ENCODE results near the gene DSE.
"Not testable (repeated sequence)": the region's sequence is repeated elsewhere in the genome, so short reads cannot be mapped to it uniquely, and the experiment has no call there.

DSE gene

GRCh38 chr6:116370760-116371119 lies at the start of gene DSE:
Gene DSE (plus strand): TSS chr6:116370947. CDS start chr6:116399251, 28,304 bp downstream.
- peak; percentile 36 for DNase-seq (ENCODE audit: low read depth)

DNA sequence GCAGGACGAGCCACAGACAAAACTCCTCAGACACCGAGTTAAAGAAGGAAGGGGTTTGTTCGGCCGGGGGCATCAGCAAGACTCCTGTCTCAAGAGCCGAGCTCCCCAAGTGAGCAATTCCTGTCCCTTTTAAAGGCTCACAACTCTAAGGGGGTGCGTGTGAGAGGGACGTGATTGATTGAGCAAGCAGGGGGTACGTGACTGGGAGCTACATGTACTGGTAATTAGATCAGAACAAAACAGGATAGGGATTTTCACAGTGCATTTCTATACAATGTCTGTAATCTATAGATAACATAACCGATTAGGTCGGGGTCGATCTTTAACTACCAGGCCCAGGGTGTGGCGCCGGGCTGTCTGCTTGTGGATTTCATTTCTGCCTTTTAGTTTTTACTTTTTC lies 48.8 kb upstream of the DSE start:
- not testable (repeated sequence) for DNase-seq (ENCODE audit: low read depth)

DNA sequence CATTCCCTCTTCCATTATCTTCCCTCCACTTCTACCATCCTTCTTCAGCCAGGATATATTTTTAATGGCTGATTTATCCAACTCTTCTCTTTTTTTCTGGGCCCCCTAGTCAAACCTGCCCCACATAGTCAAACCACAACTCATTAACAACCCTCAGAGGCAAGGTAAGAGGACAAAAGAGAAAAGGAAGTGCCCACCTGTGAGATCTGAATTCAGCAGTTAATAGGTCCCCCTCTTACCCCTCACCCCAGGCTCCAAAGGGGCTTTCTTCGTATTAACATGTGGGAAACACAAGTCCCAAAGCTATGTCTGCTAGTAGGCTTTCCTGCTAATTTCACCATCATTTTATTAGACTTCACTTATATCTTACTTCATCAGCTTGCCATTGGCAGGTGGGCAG lies 46.9 kb upstream of the DSE start:
- DNase-seq (ENCODE audit: low read depth): no peak

GRCh38 chr6:116325634-116326132 lies 45.1 kb upstream of the DSE start:
- not testable (repeated sequence) for DNase-seq (ENCODE audit: low read depth)

- no peak for DNase-seq (ENCODE audit: low read depth)
These were observed 44.5 kb upstream of the DSE start for GRCh38 chr6:116326181-116326671.

DNA sequence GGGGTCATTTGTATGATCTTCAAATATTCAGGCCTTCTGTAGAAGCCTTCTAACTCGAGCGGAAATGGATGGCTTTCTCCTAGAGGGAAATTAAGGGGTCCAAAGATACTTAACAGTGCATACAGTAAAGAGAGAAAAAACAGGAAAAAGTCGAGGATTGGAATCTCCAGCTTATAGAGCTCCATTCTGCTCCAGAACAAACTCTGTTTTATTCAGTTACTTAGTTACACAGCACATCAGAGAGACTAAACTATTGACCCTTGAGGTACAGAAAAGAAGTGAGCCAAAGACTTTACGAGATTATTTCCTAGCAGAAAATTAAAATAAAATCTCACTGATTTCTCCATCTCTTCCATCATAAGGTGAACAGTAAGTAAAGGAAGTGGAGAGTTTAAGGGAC lies 43.8 kb upstream of the DSE start:
- no peak for DNase-seq (ENCODE audit: low read depth)

DNA sequence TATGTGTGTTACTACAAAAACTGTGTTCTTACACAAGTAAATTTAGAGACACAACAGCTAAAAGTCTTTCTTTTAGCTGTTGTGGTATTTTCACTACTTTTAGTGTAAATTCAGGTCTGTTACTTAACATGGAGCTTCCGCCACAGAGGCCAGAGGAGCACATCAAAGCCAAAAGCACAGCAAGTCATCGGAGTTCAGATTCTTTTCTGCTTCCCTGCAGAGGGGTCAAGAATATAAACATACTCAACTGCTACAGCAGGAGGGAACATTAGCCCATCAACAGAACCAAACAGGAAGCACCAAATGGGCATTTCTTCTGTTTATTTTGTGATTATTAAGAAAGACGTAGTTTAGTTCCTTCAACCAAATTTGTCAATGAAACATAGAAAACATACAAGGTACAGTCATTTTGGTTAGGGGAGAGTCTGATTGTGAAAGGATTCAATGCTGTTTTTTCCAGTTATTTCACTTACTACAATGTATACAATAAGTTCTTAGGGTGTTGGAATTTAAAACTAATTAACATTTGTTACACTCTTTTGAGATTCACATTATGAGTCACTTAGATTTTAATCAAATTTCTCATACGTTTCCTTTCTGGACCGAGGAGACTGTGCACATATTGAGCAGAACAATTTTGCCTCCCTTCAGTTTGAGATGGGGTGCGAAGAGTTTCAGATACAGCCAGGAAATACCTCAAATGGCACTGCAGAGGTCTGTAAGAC lies 42.8 kb upstream of the DSE start:
- DNase-seq (ENCODE audit: low read depth): no peak

DNA sequence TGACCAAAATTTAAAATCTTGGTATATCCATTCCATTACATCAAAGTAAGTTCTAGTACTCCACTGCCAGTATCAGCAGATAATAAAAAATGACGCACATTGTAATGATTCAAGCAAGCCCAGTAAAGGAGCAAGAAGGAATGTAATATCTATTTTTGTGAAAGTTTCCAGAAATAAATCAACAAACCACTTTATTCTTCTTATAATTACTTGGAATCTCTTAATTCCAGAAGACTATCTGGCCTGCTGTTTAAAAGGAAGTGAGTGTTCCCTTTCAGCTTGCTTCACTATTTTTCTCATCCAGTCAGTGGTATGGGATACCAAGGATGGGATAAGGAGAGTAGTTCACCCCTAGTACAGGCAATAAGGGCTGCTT lies 42.2 kb upstream of the DSE start:
- no peak for DNase-seq (ENCODE audit: low read depth)

DNA sequence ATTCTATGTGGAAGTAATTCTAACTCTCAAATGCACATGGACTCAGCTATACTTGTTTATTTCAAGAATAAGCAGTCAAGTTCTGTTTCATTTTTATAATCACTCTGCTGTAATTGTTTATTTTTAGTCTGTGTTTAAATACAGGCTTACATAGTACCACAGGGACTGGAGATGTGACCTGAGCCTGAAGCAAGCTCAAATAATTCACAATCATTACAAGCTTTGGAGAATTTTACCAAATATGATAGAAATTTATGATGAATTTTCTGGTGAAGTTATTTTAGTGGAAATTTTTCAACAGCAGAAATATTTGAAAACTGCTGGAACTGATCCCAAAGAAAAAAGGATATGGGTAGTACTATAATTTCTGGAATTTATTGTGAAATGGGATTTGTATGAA lies 41.6 kb upstream of the DSE start:
- no peak for DNase-seq (ENCODE audit: low read depth)

DNA sequence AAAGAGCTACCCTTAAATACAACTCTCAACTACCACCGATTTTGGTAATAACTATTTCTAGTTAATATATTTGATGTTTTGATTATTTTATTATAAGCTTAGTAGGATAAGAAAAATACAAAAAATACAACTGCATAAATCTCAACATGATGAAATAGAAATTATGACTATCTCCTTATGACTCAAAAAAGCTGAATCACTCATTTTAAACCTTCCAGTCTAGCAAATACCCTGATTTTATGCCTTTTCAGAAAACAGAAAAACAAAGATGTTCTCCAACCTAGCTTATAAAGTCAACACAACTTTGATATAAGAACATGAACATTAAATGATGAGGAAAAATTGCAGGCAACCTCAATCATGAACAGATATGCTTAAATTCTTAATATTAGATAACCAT lies 40.2 kb upstream of the DSE start:
- no peak for DNase-seq (ENCODE audit: low read depth)

DNA sequence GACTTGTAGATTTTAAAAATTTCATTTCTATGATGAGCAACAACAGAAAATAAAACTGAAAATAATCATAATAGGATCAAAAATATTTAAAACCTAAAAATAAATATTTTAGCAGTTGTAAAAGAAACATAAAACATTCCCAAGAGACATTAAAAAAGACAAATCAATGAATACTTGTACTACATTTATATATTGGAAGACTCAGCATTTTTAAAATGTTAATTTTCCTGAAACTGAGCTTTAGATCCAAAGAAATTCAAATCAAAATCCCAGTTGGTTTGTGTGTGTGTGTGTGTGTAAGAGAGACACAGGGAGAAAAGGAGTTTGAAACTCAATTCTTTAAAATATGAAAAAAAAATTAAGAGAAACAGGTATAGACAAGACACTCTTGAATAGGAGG lies 38.7 kb upstream of the DSE start:
- no peak for DNase-seq (ENCODE audit: low read depth)

- not testable (repeated sequence) for DNase-seq (ENCODE audit: low read depth)
These were observed 35.9 kb upstream of the DSE start for GRCh38 chr6:116334638-116335409.

DNA sequence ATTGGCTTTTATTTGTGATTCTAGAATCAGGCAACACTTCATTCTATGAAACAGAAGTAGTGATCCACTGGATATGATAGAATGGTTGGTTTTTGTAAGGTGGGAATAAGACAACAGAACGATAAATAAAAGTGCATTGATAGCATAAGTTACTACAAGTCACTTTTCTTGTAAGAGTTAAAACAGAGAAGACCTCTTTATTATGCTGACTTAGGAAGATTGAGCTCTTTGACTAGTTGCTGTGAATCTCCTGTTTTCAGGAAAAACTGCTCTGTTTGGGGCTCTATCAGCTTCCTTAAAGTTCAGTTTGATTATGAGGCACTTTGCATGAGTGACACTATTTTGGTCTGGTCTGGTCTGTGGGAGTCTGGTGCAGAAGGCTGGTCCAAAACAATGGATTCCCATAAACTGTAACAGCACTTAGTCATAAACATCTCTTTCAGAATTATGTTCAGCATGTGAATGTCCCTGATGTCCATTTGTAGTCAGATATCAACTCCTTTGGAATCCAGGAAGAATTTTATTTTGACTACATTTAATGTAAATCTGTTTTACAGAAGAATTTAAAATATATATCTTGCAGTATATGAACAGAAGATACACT lies 35.0 kb upstream of the DSE start:
- DNase-seq (ENCODE audit: low read depth): no peak

DNA sequence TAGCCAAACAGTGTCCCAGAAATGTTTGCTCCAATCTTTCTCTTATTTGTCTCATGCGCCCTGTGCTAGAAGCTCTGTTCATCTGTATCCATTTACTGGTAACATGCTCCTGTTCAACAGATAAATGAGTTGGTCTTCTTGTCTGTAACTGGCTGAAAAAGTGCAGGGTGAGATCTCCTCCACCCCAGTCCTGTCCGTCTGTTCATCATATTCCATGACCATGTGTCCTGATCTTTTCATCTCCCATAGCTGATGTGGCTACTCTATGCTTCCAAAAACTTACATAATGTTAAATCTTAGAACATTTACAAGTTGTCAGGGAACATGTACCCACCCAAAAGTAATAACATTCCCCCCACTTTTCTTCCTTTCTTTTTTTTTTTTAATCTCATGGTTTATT lies 31.8 kb upstream of the DSE start:
- DNase-seq (ENCODE audit: low read depth): no peak

DNA sequence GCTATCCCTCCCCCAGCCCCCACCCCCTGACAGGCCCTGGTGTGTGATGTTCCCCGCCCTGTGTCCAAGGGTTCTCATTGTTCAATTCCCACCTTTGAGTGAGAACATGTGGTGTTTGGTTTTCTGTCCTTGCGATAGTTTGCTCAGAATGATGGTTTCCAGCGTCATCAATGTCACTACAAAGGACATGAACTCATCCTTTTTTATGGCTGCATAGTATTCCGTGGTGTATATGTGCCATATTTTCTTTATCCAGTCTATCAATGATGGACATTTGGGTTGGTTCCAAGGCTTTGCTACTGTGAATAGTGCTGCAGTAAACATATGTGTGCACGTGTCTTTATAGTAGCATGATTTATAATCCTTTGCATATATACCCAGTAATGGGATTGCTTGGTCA lies 30.1 kb upstream of the DSE start:
- not testable (repeated sequence) for DNase-seq (ENCODE audit: low read depth)

DNA sequence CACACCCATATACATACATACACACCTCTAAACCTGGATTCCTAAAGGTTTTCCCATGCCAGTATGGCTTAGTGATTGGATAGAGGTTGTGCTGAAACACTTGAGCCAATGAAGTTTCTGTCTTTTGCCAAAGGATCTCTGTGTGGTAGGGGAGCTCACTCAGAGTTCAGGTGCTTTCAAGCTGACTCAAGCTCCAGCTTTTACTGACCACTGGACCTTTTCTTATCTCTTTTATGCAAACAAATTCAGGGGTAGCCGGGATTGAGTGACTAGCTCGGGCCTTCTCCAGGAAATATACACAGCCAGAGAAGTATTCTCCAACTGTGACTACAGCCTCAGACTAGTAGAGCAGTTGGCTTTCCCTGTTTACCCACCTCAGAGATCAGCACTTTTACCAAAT lies 21.5 kb upstream of the DSE start:
- no peak for DNase-seq (ENCODE audit: low read depth)

DNA sequence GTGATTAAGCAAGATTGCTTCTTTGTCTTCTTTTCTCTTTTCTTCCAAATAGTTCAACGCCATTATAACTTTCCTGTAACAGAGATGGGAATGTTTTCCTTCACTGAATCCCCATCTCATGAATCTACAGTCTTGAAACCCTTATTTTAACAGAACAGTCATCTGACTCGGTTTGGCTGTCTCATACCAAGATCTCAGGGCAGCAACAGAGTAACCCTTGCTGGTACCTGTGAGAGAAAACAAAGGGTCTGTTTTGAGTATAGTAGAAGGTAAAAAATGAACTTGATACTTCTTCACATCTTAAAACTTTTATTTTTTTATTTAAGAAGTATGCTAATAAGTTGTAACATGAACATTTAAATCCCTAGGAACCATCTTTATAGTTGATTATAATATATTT lies 19.6 kb upstream of the DSE start:
- DNase-seq (ENCODE audit: low read depth): no peak

DNA sequence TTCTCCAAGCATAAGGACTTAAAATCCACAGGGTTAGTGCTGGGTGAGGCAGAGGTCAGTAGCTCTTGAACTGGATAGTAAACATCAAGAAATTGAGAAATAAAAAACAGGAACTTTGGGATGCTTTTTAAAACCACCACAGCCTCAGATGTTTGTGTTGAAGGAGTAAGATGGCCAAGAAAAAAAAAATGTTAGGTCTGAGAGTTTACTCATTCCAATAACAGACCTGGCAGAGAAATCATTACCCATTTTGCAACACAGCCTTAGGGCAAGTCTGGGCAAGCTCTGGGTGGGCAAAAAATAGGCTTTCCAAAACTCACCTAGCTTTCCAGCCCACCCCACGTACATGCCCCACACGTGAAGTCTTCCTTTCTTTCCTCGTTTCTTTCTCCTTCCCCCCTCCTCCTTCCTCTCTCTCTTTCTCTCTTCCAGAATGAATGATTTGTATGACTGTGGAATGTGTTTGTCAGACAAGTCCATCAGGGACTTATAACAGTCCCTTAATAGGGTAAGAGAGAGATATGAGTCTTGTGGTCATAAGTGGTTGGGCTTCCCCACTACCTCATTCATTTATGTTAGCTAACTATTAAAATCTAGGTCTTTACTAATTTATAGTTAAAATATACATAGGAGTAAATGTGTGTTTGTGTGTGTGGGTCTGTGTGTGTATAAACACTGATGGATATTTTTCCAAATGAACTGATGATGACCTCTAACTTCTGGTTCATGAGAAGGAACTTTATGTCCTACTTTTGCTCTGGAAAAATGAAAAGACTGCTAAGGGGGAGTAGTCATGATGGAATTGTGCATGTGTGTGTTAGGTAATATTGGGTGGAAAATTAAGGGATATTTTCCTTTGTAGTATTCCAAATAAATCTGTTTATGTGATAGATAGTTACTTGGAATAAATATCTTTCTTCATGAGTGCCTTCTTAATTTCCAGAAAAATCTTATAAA lies 18.0 kb upstream of the DSE start:
- DNase-seq (ENCODE audit: low read depth): no peak

- DNase-seq (ENCODE audit: low read depth): no peak
These were observed 16.5 kb upstream of the DSE start for GRCh38 chr6:116354236-116354635.

- DNase-seq (ENCODE audit: low read depth): no peak
These were observed 15.0 kb upstream of the DSE start for GRCh38 chr6:116355796-116356195.

GRCh38 chr6:116359131-116359530 lies 11.6 kb upstream of the DSE start:
- DNase-seq (ENCODE audit: low read depth): no peak

DNA sequence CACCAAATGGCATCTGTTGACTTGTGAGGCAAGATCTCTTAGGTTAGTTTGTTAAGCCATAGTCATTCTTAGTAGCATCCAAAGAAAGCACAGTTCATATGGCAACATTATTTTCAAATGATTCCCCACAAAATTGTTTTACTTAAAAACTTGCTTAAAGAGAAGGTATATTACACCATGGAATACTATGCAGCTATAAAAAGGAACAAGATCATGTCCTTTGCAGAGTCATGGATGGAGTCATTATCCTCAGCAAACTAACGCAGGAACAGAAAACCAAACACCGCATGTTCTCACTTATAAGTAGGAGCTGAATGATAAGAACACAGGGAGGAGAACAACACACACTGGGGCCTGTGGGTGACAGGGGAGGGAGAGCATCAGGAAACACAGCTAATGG lies 10.9 kb upstream of the DSE start:
- DNase-seq (ENCODE audit: low read depth): no peak

All from activated T-cell treated with anti-CD3 and anti-CD28 coated beads for 48 hours (primary cell).